Panc1 (cell line): ENCODE results near the gene FDXACB1. TPM values are rescaled to one million over a fixed set of nuclear protein-coding genes. Genes with fewer than 3 reads are reported as not detected.

Experiments
- ATAC-seq: fragments of 200-7000 bp; cut with Tn5 transposase; 2 replicates; pipeline ENCODE4 v1.9.1; 2020; ENCODE audit warnings: mild to moderate bottlenecking, moderate library complexity
- BruUV-seq: library from RNA; stranded (reverse); fragments of 400-500 nt; replicated peaks from 2 replicates; lab custom pipeline; 2021; lab: Mats Ljungman, UMichigan
- CTCF ChIA-PET: fragments of 300-600 bp; sonication (Branson Sonifier 250); formaldehyde crosslinking; loops from one replicate; lab custom pipeline; 2022; ENCODE audit warnings: antibody characterized with exemption; lab: Charles Lee
- POLR2A ChIA-PET: fragments of 300-600 bp; sonication (Branson Sonifier 250); formaldehyde crosslinking; loops from one replicate; lab custom pipeline; 2022; ENCODE audit warnings: antibody characterized with exemption; lab: Charles Lee
- DNase-seq: peaks from one replicate; pipeline ENCODE4 v3.0.0-alpha.2; 2010; ENCODE audit warnings: low read depth, low spot score
- H3K27ac ChIP-seq: 2 replicates; pipeline ENCODE4 v1.5.1; 2011; ENCODE audit warnings: mild to moderate bottlenecking, low read length, inconsistent platforms
- H3K27me3 ChIP-seq: fragments of 200-500 bp; sonication (Bioruptor generic); 2 replicates; pipeline ENCODE4 v1.6.0; 2014; ENCODE audit warnings: low read length, inconsistent platforms; ENCODE audit not compliant: control insufficient read depth, insufficient read depth
- H3K36me3 ChIP-seq: fragments of 200-500 bp; sonication (Bioruptor generic); 2 replicates; pipeline ENCODE4 v1.5.1; 2014; ENCODE audit warnings: inconsistent platforms, mild to moderate bottlenecking, low read length, moderate library complexity; ENCODE audit not compliant: control insufficient read depth, insufficient read depth
- H3K4me1 ChIP-seq: 2 replicates; pipeline ENCODE4 v1.5.1; 2011; ENCODE audit warnings: inconsistent platforms, mild to moderate bottlenecking, low read length, moderate library complexity; ENCODE audit not compliant: control insufficient read depth, insufficient read depth
- H3K4me3 ChIP-seq, 2 experiments: 2 replicates each; pipeline ENCODE4 v1.5.1; 2011 to 2012; ENCODE audit warnings: low read depth in 2 of 2, low read length in 2 of 2, mild to moderate bottlenecking in 2 of 2, inconsistent platforms in 1 of 2, moderate library complexity in 1 of 2
- H3K9me3 ChIP-seq: fragments of 200-500 bp; sonication (Bioruptor generic); 2 replicates; pipeline ENCODE4 v1.5.1; 2014; ENCODE audit warnings: low read depth, mild to moderate bottlenecking, inconsistent platforms, low read length, moderate library complexity; ENCODE audit not compliant: control insufficient read depth, insufficient read depth
- POLR2AphosphoS5 ChIP-seq: IDR thresholded peaks from 2 replicates; pipeline ENCODE4 v1.6.1; 2012; ENCODE audit warnings: mild to moderate bottlenecking, low read depth, low read length, moderate library complexity
- SIN3A ChIP-seq: IDR thresholded peaks from 2 replicates; pipeline ENCODE4 v1.6.1; 2012; ENCODE audit warnings: low read depth, mild to moderate bottlenecking, low read length, moderate library complexity, borderline replicate concordance; ENCODE audit not compliant: insufficient read depth
- TCF7L2 ChIP-seq: IDR thresholded peaks from 2 replicates; pipeline ENCODE4 v1.6.1; 2011; ENCODE audit warnings: mild to moderate bottlenecking, low read depth, low read length, inconsistent platforms
- in situ Hi-C: cut with HindIII; loops from 2 replicates; pipeline ENCODE4 v1.10.0; 2016; ENCODE audit warnings: low sequenced_read_pairs, low pct_unique_long_range_greater_than_20kb
- intact Hi-C: fragments of 100-400 bp; cut with micrococcal nuclease; formaldehyde crosslinking; loops from one replicate; pipeline ENCODE4 v1.10.0; 2022; ENCODE audit not compliant: unreplicated experiment
- total RNA-seq: library from RNA; stranded (reverse); gene quantifications from one replicate; pipeline ENCODE4 v1.2.1, GENCODE V29; 2021; ENCODE audit not compliant: unreplicated experiment
- TF ChIP-seq, protein P1 (sequence below): fragments of 450-650 bp; IDR thresholded peaks from 2 replicates; pipeline ENCODE4 v1.5.1; 2017; ENCODE audit warnings: mild to moderate bottlenecking
- TF ChIP-seq, protein P2 (sequence below), 2 experiments: IDR thresholded peaks; 2 replicates each; pipeline ENCODE4 v1.6.1; 2011 to 2012; ENCODE audit warnings: low read depth in 2 of 2, control low read depth in 1 of 2, low read length in 1 of 2, mild to moderate bottlenecking in 1 of 2, moderate library complexity in 1 of 2; ENCODE audit not compliant: insufficient read depth in 1 of 2

The FDXACB1 gene
- total RNA-seq, 1 experiment from 2014 or later: 4.1 TPM

DNA sequence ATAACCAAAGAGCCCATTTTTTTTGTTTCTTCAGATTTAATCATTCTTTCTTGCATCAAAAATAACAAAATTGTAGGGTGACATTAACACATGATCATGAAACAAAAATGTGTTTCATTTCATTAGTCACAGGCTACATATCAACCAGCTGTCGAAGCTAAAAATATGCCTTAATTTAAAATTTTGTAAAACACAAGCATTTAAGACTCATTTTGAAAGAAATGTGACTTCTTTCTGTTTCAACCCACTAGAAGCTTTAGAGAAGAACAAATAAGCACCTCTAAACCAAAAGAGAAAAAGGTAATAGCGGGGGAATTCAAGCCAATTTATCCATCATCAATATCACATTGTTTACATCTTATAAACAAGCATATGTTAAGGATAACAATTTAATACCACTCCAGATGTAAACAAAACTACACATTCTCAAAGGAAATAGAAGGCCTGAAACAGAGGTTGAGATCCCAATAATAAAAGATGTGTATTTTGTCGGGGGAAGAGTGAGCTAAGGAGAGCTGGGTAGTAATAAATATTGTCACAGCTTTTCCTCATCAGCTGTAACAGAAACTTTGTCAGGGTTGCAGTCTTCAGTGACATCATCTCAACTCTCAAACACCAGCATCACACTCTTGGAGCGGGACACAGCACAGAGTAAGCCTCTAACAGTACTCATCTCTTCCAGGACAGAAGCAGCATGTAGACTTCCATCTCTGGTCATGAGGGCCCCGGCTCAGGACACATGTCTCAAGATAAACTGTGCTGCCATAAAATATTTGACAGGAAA is 49.6 kb downstream of the FDXACB1 start:
- no peaks in the 10 kb centered on the region for H3K4me1 ChIP-seq
- DNase-seq (no peak), ATAC-seq (no peak)
- H3K4me3 ChIP-seq: no peak overlapping the region
- ChIA-PET POLR2A (no interaction called here), CTCF (no interaction called here)
- intact Hi-C loops: no loop called here
- TF ChIP-seq, protein P1, sequence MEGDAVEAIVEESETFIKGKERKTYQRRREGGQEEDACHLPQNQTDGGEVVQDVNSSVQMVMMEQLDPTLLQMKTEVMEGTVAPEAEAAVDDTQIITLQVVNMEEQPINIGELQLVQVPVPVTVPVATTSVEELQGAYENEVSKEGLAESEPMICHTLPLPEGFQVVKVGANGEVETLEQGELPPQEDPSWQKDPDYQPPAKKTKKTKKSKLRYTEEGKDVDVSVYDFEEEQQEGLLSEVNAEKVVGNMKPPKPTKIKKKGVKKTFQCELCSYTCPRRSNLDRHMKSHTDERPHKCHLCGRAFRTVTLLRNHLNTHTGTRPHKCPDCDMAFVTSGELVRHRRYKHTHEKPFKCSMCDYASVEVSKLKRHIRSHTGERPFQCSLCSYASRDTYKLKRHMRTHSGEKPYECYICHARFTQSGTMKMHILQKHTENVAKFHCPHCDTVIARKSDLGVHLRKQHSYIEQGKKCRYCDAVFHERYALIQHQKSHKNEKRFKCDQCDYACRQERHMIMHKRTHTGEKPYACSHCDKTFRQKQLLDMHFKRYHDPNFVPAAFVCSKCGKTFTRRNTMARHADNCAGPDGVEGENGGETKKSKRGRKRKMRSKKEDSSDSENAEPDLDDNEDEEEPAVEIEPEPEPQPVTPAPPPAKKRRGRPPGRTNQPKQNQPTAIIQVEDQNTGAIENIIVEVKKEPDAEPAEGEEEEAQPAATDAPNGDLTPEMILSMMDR: no peak
- no peak for TF ChIP-seq POLR2AphosphoS5
- BruUV-seq: no TSS peak
- in situ Hi-C loops: no loop called here
- no peaks in the 10 kb centered on the region for H3K9me3 ChIP-seq
- H3K36me3 ChIP-seq: no peaks in the 10 kb centered on the region
- H3K27me3 ChIP-seq: no peaks in the 10 kb centered on the region
- H3K27ac ChIP-seq: no peak overlapping the region

DNA sequence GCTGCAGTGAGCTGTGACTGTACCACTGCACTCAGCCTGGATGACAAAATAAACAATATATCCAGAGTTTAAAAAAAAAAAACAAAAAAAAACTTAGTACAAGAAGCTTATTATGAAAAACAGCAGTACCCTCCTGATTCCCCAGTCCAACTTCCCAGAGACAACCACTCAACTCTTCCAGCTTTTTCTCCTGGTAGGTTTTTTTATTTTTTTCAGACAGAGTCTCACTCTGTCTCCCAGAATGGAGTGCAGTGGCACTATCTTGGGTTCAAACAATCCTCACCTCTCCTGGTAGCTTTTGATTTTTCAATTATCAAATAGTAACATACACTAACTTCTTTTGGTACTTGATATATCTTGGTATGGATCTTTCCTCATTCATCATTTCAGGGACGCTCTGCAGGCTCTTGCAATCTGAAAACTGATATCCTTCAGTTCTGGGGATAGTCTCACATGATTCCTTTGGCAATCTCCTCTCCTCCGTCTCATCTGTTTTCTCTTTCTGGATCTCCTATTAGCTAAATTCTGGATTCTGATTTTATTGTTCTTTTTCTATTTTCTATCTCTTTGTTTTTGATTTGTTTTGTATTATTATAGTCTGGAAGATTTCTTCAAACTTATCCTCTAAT is 52.5 kb downstream of the FDXACB1 start:
- DNase-seq: no peak
- Histone ChIP-seq H3K27ac (no peak overlapping the region), H3K4me1 (no peaks in the 10 kb centered on the region), H3K9me3 (no peaks in the 10 kb centered on the region), H3K4me3 (no peak overlapping the region), H3K27me3 (no peaks in the 10 kb centered on the region), H3K36me3 (no peaks in the 10 kb centered on the region)
- CTCF ChIA-PET: interaction anchor here (0.7 kb wide), 1 partner anchor 136 kb away, joined by 4 read pairs; no protein-coding TSS in a partner anchor
- in situ Hi-C loops (no loop called here), intact Hi-C loops (no loop called here)
- no peak for ATAC-seq
- no TSS peak for BruUV-seq
- no peak for TF ChIP-seq SIN3A
- no peak for TF ChIP-seq POLR2AphosphoS5
- TF ChIP-seq TCF7L2: no peak
- TF ChIP-seq, protein P2, sequence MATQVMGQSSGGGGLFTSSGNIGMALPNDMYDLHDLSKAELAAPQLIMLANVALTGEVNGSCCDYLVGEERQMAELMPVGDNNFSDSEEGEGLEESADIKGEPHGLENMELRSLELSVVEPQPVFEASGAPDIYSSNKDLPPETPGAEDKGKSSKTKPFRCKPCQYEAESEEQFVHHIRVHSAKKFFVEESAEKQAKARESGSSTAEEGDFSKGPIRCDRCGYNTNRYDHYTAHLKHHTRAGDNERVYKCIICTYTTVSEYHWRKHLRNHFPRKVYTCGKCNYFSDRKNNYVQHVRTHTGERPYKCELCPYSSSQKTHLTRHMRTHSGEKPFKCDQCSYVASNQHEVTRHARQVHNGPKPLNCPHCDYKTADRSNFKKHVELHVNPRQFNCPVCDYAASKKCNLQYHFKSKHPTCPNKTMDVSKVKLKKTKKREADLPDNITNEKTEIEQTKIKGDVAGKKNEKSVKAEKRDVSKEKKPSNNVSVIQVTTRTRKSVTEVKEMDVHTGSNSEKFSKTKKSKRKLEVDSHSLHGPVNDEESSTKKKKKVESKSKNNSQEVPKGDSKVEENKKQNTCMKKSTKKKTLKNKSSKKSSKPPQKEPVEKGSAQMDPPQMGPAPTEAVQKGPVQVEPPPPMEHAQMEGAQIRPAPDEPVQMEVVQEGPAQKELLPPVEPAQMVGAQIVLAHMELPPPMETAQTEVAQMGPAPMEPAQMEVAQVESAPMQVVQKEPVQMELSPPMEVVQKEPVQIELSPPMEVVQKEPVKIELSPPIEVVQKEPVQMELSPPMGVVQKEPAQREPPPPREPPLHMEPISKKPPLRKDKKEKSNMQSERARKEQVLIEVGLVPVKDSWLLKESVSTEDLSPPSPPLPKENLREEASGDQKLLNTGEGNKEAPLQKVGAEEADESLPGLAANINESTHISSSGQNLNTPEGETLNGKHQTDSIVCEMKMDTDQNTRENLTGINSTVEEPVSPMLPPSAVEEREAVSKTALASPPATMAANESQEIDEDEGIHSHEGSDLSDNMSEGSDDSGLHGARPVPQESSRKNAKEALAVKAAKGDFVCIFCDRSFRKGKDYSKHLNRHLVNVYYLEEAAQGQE (IDR thresholded peaks at IDR 0.05; ENCODE audit: insufficient read depth in 1 of 2, low read depth in 2 of 2, low read length in 1 of 2): no peak
- TF ChIP-seq, protein P1: no peak
- POLR2A ChIA-PET: interaction anchor here (0.7 kb wide), 1 partner anchor 25 kb away, joined by 3 read pairs; no protein-coding TSS in a partner anchor

Other genes with a start within 250 kb of the FDXACB1 start
- gene PPP2R1B, start 112.8 kb downstream of the FDXACB1 start, total RNA-seq: 57.7 TPM
- gene ALG9, start 7.6 kb downstream of the FDXACB1 start, total RNA-seq: 27.1 TPM
- gene CFAP68, start 376 bp upstream of the FDXACB1 start, total RNA-seq: 16.6 TPM
- gene CRYAB, start 32.6 kb upstream of the FDXACB1 start, total RNA-seq: 0.59 TPM
- gene HSPB2, start 33.6 kb upstream of the FDXACB1 start, total RNA-seq: not detected
- not detected for gene C11orf52, start 39.7 kb upstream of the FDXACB1 start, total RNA-seq
- 11.7 TPM for gene DIXDC1, start 58.2 kb upstream of the FDXACB1 start, total RNA-seq
- gene DLAT, start 146.2 kb upstream of the FDXACB1 start, total RNA-seq: 75.9 TPM
- 3.0 TPM for gene PIH1D2, start 194.9 kb upstream of the FDXACB1 start, total RNA-seq
- 19.7 TPM for gene NKAPD1, start 195.1 kb upstream of the FDXACB1 start, total RNA-seq
- 87.3 TPM for gene TIMM8B, start 207.6 kb upstream of the FDXACB1 start, total RNA-seq
- gene SDHD, start 207.7 kb upstream of the FDXACB1 start, total RNA-seq: 166 TPM